Esophagus squamous epithelium (tissue), 4 donors: ENCODE data around the gene SRC.

Experiments
- CTCF ChIP-seq, 6 experiments: fragments of 450-650 bp in 4 of 6; fragments of 200-600 bp in 2 of 6; sonication (generic) in 2 of 6; IDR thresholded peaks; one replicate each; pipeline ENCODE4 v1.5.1; 2016 to 2019; ENCODE audit warnings: antibody characterized with exemption in 6 of 6, mild to moderate bottlenecking in 4 of 6, moderate library complexity in 4 of 6
- POLR2A ChIP-seq, 4 donors: fragments of 450-650 bp; IDR thresholded peaks; one replicate each; pipeline ENCODE4 v1.6.1; 2017; ENCODE audit warnings: antibody characterized with exemption in 4 of 4, mild to moderate bottlenecking in 4 of 4, moderate library complexity in 3 of 4

GRCh38 chr20:37319151-37319671, 26.7 kb upstream of the SRC start:
- TF ChIP-seq CTCF (IDR thresholded peaks at IDR 0.05) (no peak), POLR2A (IDR thresholded peaks at IDR 0.05) (no peak)
